MM.1S (cell line): ENCODE data around the gene PSME2.

Experiments
- DNase-seq: peaks from one replicate; pipeline ENCODE4 v3.0.0-alpha.2; 2015
- H2AFZ ChIP-seq: fragments of 300-600 bp; sonication (generic); 2 replicates; pipeline ENCODE4 v1.6.0; 2016; ENCODE audit warnings: antibody characterized with exemption, low read length
- H3F3A ChIP-seq: fragments of 300-600 bp; sonication (generic); 2 replicates; pipeline ENCODE4 v1.6.1; 2016; ENCODE audit warnings: mild to moderate bottlenecking, antibody characterized with exemption, low read length, moderate library complexity, mixed read lengths; ENCODE audit not compliant: insufficient read depth
- H3K27ac ChIP-seq: fragments of 300-600 bp; sonication (generic); 2 replicates; pipeline ENCODE4 v1.5.1; 2016; ENCODE audit warnings: mild to moderate bottlenecking, low read length
- H3K27me3 ChIP-seq: fragments of 300-600 bp; sonication (generic); replicated peaks from 2 replicates; pipeline ENCODE4 v1.6.0; 2016; ENCODE audit warnings: low read length; ENCODE audit not compliant: insufficient read depth
- H3K36me3 ChIP-seq: fragments of 300-600 bp; sonication (generic); replicated peaks from 2 replicates; pipeline ENCODE4 v1.6.1; 2016; ENCODE audit warnings: mild to moderate bottlenecking, low read length, mixed read lengths; ENCODE audit not compliant: insufficient read depth
- H3K4me1 ChIP-seq: fragments of 300-600 bp; sonication (generic); 2 replicates; pipeline ENCODE4 v1.6.1; 2016; ENCODE audit warnings: low read length, mixed read lengths
- H3K4me2 ChIP-seq: fragments of 300-600 bp; sonication (generic); 2 replicates; pipeline ENCODE4 v1.6.0; 2016; ENCODE audit warnings: low read depth, low read length
- H3K4me3 ChIP-seq: fragments of 300-600 bp; sonication (generic); 2 replicates; pipeline ENCODE4 v1.5.1; 2016; ENCODE audit warnings: low read length, mixed read lengths
- H3K79me2 ChIP-seq: fragments of 300-600 bp; sonication (generic); 2 replicates; pipeline ENCODE4 v1.6.1; 2016; ENCODE audit warnings: mixed run types, low read length, mixed read lengths
- H3K9ac ChIP-seq: fragments of 300-600 bp; sonication (generic); 2 replicates; pipeline ENCODE4 v1.6.1; 2016; ENCODE audit warnings: low read length, mixed read lengths
- H3K9me2 ChIP-seq: fragments of 300-600 bp; sonication (generic); replicated peaks from 2 replicates; pipeline ENCODE4 v1.6.1; 2016; ENCODE audit warnings: mild to moderate bottlenecking, low read length, mixed read lengths; ENCODE audit not compliant: insufficient read depth
- H3K9me3 ChIP-seq: fragments of 300-600 bp; sonication (generic); replicated peaks from 2 replicates; pipeline ENCODE4 v1.6.1; 2016; ENCODE audit warnings: mild to moderate bottlenecking, low read length, mixed read lengths; ENCODE audit not compliant: insufficient read depth
- H4K20me1 ChIP-seq: fragments of 300-600 bp; sonication (generic); 2 replicates; pipeline ENCODE4 v1.6.1; 2016; ENCODE audit warnings: mild to moderate bottlenecking, low read length, moderate library complexity, mixed read lengths; ENCODE audit not compliant: insufficient read depth
- EZH2 ChIP-seq: fragments of 300-600 bp; sonication (generic); optimal IDR thresholded peaks from 2 replicates; pipeline ENCODE3; 2017; ENCODE audit warnings: low read depth, mild to moderate bottlenecking, antibody characterized with exemption, low read length, mixed read lengths
- EZH2phosphoT487 ChIP-seq: fragments of 300-600 bp; sonication (generic); IDR thresholded peaks from 2 replicates; pipeline ENCODE4 v1.6.1; 2018; ENCODE audit warnings: antibody characterized with exemption, low read length
- TF ChIP-seq, protein P1 (sequence below): fragments of 300-600 bp; sonication (generic); IDR thresholded peaks from 2 replicates; pipeline ENCODE4 v1.5.1; 2016; ENCODE audit warnings: antibody characterized with exemption, low read length, mixed read lengths

Gene PSME2

DNA sequence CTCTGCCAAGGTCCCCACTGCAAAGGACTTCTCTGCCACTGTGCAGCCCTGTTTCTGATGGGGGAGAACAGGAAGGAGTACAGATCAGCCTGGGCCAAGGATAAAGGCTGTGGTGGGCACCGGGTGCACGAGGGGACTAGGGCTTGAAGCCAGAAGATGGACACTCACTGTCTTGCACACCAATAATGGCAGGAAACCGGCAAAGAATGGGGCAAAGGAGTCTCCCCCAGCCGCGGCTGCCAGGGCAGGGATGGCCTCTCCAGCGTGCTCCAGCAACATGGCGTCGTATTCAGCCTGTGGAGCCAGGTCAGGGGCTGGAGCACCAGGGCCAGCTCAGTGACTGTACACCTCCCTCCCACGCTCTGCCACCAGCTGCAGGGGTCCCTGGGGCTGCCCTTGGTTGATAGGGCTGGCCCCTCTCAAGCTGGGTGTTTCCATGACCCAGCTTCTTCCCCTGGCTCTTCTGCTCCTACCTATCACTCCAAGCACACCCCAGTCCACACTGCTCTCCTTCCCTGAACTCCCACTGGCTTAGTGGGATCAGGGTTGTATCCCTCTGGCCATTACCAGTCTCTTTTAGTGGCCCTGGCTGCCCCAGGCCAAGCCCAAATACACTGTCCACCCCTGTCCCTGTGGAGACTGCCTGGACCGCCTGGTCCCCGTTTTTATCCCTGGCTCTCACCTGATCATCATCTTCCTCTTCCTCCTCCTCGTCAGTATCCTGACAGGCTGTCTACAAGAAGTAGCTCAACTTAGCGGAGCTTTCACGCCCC is 35.9 kb upstream of the PSME2 start:
- Histone ChIP-seq H3F3A (no peaks in the 10 kb centered on the region), H3K9me2 (no peaks in the 10 kb centered on the region), H3K27ac (no peak overlapping the region), H3K79me2 (no peaks in the 10 kb centered on the region), H3K4me3 (no peak overlapping the region), H3K9me3 (no peaks in the 10 kb centered on the region), H3K4me1 (no peaks in the 10 kb centered on the region), H4K20me1 (no peaks in the 10 kb centered on the region), H3K9ac (no peak overlapping the region), H3K27me3 (no peaks in the 10 kb centered on the region), H3K36me3 (no peaks in the 10 kb centered on the region), H3K4me2 (no peak overlapping the region), H2AFZ (no peak overlapping the region)
- no peak for TF ChIP-seq EZH2
- TF ChIP-seq EZH2phosphoT487, result no peak
- no peak for DNase-seq

DNA sequence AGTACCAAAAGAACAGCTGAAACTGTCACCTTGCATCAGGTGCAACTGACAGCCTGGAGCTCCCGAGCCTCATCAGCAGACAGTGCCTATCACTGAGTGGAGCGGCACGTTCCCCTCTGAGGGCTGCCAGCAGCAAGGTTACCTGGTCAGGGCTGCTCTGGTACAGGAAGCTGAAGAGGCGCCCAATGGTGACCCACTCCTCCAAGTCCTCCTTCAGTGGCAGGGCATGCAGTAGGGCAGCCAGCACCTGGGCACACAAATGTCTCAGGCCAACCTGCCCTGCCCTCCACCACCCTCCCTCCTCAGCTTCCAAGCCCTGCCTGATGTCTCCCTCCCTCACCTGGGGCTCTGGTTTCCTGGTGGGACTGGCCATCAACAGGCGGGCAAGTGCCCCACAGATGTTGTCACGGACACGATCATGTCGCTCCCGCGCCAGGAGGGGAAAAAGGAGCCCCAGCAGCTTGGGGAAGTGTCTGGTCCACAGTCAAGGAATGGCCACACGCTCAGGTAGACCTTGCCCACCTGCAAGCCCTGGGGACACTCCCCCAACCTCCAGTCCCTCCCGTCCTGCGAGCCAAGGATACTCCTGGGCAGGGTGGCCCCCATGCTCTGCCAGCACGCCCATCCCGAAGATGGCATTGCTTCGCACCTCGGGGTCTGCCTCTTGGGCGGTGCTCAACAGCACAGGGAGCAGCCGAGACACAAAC is 35.1 kb upstream of the PSME2 start:
- no peaks in the 10 kb centered on the region for H3F3A ChIP-seq
- no peak overlapping the region for H3K27ac ChIP-seq
- no peaks in the 10 kb centered on the region for H4K20me1 ChIP-seq
- no peaks in the 10 kb centered on the region for H3K9me2 ChIP-seq
- no peaks in the 10 kb centered on the region for H3K36me3 ChIP-seq
- H3K9ac ChIP-seq, result no peak overlapping the region
- TF ChIP-seq EZH2phosphoT487 (no peak), EZH2 (no peak)
- TF ChIP-seq, protein P1, sequence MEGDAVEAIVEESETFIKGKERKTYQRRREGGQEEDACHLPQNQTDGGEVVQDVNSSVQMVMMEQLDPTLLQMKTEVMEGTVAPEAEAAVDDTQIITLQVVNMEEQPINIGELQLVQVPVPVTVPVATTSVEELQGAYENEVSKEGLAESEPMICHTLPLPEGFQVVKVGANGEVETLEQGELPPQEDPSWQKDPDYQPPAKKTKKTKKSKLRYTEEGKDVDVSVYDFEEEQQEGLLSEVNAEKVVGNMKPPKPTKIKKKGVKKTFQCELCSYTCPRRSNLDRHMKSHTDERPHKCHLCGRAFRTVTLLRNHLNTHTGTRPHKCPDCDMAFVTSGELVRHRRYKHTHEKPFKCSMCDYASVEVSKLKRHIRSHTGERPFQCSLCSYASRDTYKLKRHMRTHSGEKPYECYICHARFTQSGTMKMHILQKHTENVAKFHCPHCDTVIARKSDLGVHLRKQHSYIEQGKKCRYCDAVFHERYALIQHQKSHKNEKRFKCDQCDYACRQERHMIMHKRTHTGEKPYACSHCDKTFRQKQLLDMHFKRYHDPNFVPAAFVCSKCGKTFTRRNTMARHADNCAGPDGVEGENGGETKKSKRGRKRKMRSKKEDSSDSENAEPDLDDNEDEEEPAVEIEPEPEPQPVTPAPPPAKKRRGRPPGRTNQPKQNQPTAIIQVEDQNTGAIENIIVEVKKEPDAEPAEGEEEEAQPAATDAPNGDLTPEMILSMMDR, result no peak
- H2AFZ ChIP-seq, result no peak overlapping the region
- no peak for DNase-seq
- no peaks in the 10 kb centered on the region for H3K79me2 ChIP-seq
- no peaks in the 10 kb centered on the region for H3K9me3 ChIP-seq
- no peaks in the 10 kb centered on the region for H3K4me1 ChIP-seq
- no peak overlapping the region for H3K4me2 ChIP-seq
- no peak overlapping the region for H3K4me3 ChIP-seq
- H3K27me3 ChIP-seq, result no peaks in the 10 kb centered on the region

DNA sequence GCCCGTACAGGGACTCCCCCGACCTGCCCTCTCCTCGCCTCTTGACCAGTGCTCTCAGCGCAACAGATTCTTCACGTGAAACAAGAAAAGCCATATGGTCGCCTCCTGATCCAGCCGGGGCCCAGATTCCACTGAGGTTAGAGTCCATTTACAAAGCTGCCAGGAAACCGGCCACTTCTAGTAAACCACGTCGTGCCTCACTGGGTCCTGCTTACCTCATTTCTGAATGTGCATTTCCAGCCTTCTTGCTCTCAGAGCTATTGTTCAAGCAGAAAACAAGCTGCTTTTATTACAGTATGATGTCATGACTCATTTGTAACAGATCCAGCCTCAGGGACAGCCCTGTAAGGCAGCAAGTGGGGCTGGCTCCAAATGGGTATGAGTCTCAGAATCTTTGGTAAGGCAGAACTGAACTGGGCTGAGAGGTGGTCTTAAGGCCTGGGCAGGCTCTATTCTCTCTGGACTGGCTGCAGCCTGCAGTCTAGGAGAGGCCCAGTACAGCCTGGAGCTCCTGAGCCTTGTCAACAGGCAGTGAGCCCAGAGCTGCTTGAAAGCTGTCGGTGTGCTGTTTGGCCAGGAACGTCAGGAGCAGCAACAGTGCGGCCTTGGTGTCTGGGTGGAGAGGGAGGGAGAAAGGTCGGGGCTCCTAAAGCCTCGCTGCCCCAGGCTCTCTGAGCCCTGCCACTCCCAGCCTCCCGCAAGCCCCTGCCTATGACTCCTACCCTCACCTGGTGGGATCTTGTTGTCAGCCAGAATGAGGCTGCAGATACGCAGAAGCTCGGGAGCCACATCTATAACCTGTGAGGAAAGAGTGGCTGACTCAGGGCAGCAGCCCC is 33.8 kb upstream of the PSME2 start:
- H4K20me1 ChIP-seq, result no peaks in the 10 kb centered on the region
- no peak for TF ChIP-seq EZH2phosphoT487
- TF ChIP-seq, protein P1, result no peak
- TF ChIP-seq EZH2, result no peak
- H3F3A ChIP-seq, result no peaks in the 10 kb centered on the region
- no peaks in the 10 kb centered on the region for H3K79me2 ChIP-seq
- no peak overlapping the region for H2AFZ ChIP-seq
- H3K4me1 ChIP-seq, result no peaks in the 10 kb centered on the region
- no peak overlapping the region for H3K27ac ChIP-seq
- no peaks in the 10 kb centered on the region for H3K9me2 ChIP-seq
- H3K36me3 ChIP-seq, result no peaks in the 10 kb centered on the region
- H3K9me3 ChIP-seq, result no peaks in the 10 kb centered on the region
- H3K27me3 ChIP-seq, result no peaks in the 10 kb centered on the region
- no peak for DNase-seq
- H3K9ac ChIP-seq, result no peak overlapping the region
- no peak overlapping the region for H3K4me3 ChIP-seq
- no peak overlapping the region for H3K4me2 ChIP-seq
